Panc1 (cell line): ENCODE data around the gene FARP1.

Experiments used
- CTCF ChIP-seq: fragments of 450-650 bp; IDR thresholded peaks from 2 replicates; pipeline ENCODE4 v1.5.1; 2017; ENCODE audit warnings: mild to moderate bottlenecking
- POLR2AphosphoS5 ChIP-seq: IDR thresholded peaks from 2 replicates; pipeline ENCODE4 v1.6.1; 2012; ENCODE audit warnings: mild to moderate bottlenecking, low read depth, low read length, moderate library complexity
- REST ChIP-seq, 2 experiments: IDR thresholded peaks; 2 replicates each; pipeline ENCODE4 v1.6.1; 2011 to 2012; ENCODE audit warnings: low read depth in 2 of 2, control low read depth in 1 of 2, low read length in 1 of 2, mild to moderate bottlenecking in 1 of 2, moderate library complexity in 1 of 2; ENCODE audit not compliant: insufficient read depth in 1 of 2
- SIN3A ChIP-seq: IDR thresholded peaks from 2 replicates; pipeline ENCODE4 v1.6.1; 2012; ENCODE audit warnings: low read depth, mild to moderate bottlenecking, low read length, moderate library complexity, borderline replicate concordance; ENCODE audit not compliant: insufficient read depth
- TCF7L2 ChIP-seq: IDR thresholded peaks from 2 replicates; pipeline ENCODE4 v1.6.1; 2011; ENCODE audit warnings: mild to moderate bottlenecking, low read depth, low read length, inconsistent platforms

DNA sequence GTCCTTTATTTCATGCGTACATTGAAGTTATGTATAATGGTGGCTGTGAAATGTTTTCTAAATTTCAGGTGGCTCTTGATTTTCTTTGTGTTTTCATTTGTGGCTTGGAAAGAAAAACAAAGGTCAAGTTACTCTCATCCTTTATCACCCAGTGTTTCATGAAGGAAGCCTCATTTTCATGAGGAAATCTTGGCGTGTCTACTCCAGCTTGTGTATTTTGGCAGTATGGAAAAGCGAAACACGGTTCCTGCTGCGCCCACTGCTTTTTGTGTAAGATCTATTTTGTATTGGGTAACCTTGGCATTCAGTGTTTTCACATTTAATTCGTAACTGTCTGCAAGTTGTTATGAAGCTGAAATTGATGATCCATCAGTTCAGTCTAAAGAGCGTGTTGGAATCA is 181.2 kb downstream of the FARP1 start:
- TF ChIP-seq CTCF (no peak), REST (IDR thresholded peaks at IDR 0.05; ENCODE audit: insufficient read depth in 1 of 2, low read depth in 2 of 2, low read length in 1 of 2) (no peak), SIN3A (no peak), POLR2AphosphoS5 (no peak), TCF7L2 (no peak)
